Neural cell (in vitro differentiated cells): ENCODE measurements around the gene SMIM35.

Experiments
- EP300 ChIP-seq: fragments of 450-650 bp; conservative IDR thresholded peaks from 2 replicates; pipeline ENCODE4 v1.6.1; 2014; ENCODE audit warnings: antibody characterized with exemption, mild to moderate bottlenecking, moderate library complexity; ENCODE audit not compliant: poor library complexity, severe bottlenecking
- EZH2 ChIP-seq: fragments of 200-600, 300-800 bp; shearing (Covaris generic), sonication (generic); IDR thresholded peaks from 2 replicates; pipeline ENCODE4 v1.6.1; 2014; ENCODE audit warnings: antibody characterized with exemption, low read length, borderline replicate concordance, mild to moderate bottlenecking; ENCODE audit not compliant: insufficient read depth, poor library complexity, severe bottlenecking
- POLR2AphosphoS5 ChIP-seq: IDR thresholded peaks from 2 replicates; pipeline ENCODE4 v1.6.1; 2012
- RAD21 ChIP-seq: fragments of 450-650 bp; conservative IDR thresholded peaks from 2 replicates; pipeline ENCODE4 v1.6.1; 2014; ENCODE audit warnings: antibody characterized with exemption, mild to moderate bottlenecking, moderate library complexity
- SMC3 ChIP-seq: fragments of 450-650 bp; conservative IDR thresholded peaks from 2 replicates; pipeline ENCODE4 v1.6.1; 2014; ENCODE audit warnings: antibody characterized with exemption, mild to moderate bottlenecking, moderate library complexity; ENCODE audit not compliant: poor library complexity
- TAF1 ChIP-seq: IDR thresholded peaks from 2 replicates; pipeline ENCODE4 v1.6.1; 2012; ENCODE audit warnings: low read depth
- TF ChIP-seq, protein P1 (sequence below): fragments of 450-650 bp; IDR thresholded peaks from 2 replicates; pipeline ENCODE4 v1.5.1; 2014; ENCODE audit warnings: antibody characterized with exemption, mild to moderate bottlenecking, moderate library complexity; ENCODE audit not compliant: poor library complexity, severe bottlenecking
- TF ChIP-seq, protein P2 (sequence below): IDR thresholded peaks from 2 replicates; pipeline ENCODE4 v1.6.1; 2012; ENCODE audit warnings: borderline replicate concordance

DNA sequence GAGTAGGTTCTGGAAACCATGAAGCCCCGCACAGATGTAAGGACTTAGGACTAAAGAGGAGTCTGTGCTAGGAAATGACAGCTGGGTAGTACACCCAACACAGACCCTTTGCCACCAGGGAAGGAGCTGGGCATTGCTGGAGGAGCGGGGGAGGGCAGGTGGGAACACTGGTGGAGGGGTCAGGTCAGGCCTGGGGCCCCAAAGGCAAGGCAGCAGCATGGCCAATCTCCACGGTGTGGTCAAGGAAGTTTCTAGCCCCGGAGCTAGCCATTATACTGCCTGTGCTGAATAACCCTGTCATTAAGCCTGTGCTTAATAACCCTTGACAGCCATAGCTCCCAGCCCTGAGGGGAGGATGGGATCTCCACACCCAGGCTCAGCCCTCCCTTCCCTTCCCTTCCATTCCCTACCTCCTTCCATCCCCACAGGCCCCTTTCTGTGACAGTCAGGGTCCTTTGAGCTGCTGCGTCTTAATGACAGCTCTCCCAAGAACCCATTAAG lies 7.8 kb downstream of the SMIM35 start:
- TF ChIP-seq TAF1 (no peak), POLR2AphosphoS5 (no peak), EP300 (no peak), EZH2 (no peak), SMC3 (no peak), RAD21 (no peak)
- TF ChIP-seq, protein P1, sequence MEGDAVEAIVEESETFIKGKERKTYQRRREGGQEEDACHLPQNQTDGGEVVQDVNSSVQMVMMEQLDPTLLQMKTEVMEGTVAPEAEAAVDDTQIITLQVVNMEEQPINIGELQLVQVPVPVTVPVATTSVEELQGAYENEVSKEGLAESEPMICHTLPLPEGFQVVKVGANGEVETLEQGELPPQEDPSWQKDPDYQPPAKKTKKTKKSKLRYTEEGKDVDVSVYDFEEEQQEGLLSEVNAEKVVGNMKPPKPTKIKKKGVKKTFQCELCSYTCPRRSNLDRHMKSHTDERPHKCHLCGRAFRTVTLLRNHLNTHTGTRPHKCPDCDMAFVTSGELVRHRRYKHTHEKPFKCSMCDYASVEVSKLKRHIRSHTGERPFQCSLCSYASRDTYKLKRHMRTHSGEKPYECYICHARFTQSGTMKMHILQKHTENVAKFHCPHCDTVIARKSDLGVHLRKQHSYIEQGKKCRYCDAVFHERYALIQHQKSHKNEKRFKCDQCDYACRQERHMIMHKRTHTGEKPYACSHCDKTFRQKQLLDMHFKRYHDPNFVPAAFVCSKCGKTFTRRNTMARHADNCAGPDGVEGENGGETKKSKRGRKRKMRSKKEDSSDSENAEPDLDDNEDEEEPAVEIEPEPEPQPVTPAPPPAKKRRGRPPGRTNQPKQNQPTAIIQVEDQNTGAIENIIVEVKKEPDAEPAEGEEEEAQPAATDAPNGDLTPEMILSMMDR = no peak
- TF ChIP-seq, protein P2, sequence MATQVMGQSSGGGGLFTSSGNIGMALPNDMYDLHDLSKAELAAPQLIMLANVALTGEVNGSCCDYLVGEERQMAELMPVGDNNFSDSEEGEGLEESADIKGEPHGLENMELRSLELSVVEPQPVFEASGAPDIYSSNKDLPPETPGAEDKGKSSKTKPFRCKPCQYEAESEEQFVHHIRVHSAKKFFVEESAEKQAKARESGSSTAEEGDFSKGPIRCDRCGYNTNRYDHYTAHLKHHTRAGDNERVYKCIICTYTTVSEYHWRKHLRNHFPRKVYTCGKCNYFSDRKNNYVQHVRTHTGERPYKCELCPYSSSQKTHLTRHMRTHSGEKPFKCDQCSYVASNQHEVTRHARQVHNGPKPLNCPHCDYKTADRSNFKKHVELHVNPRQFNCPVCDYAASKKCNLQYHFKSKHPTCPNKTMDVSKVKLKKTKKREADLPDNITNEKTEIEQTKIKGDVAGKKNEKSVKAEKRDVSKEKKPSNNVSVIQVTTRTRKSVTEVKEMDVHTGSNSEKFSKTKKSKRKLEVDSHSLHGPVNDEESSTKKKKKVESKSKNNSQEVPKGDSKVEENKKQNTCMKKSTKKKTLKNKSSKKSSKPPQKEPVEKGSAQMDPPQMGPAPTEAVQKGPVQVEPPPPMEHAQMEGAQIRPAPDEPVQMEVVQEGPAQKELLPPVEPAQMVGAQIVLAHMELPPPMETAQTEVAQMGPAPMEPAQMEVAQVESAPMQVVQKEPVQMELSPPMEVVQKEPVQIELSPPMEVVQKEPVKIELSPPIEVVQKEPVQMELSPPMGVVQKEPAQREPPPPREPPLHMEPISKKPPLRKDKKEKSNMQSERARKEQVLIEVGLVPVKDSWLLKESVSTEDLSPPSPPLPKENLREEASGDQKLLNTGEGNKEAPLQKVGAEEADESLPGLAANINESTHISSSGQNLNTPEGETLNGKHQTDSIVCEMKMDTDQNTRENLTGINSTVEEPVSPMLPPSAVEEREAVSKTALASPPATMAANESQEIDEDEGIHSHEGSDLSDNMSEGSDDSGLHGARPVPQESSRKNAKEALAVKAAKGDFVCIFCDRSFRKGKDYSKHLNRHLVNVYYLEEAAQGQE = no peak
